HG02623 (cell line): ENCODE measurements around the gene EXOSC2.
A peak's percentile ranks its signal among the peaks of the same experiment; 100 is the strongest.
"Not testable (repeated sequence)": the region's sequence is repeated elsewhere in the genome, so short reads cannot be mapped to it uniquely, and the experiment has no call there.

Source experiments
- ATAC-seq: cut with Tn5 transposase; IDR thresholded peaks from one replicate; pipeline ENCODE4 v1.9.1; 2021; ENCODE audit warnings: moderate library complexity; ENCODE audit not compliant: unreplicated experiment

Gene EXOSC2

DNA sequence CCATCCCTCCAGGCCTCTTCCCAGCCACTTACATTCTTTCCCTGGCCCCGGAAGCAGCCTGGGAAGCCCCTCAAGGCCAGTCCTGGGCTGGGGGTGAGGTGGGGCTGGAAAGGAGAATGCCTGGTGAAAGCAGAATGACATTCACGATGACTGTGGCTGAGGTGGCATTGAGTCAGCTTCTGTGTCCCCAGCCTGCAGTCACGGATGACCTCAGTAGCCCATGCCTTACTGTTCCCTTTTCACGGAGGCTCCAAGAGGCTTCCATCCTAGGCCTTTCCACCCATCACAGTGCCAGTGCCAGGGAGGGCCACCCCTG lies 26.5 kb upstream of the EXOSC2 start:
- ATAC-seq: no peak

DNA sequence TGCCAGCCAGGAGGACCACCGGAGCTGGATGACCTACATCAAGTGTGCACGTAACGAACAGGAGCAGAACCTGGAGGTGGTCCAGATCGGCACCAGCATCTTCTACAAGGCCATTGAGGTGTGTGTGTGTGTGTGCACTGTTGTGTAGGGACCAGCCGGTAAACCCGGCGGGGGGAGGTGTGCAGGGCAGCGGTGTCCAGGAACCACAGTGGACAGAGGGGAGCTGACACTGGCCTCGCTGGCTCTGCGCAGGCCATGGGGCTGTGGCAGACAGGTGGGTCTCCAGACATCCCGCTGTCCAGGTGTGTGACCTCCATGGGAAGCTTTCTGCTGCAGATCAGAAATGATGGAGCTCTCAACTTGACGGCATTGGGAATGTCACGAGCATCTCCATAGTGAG lies 25.4 kb upstream of the EXOSC2 start:
- no peak for ATAC-seq

DNA sequence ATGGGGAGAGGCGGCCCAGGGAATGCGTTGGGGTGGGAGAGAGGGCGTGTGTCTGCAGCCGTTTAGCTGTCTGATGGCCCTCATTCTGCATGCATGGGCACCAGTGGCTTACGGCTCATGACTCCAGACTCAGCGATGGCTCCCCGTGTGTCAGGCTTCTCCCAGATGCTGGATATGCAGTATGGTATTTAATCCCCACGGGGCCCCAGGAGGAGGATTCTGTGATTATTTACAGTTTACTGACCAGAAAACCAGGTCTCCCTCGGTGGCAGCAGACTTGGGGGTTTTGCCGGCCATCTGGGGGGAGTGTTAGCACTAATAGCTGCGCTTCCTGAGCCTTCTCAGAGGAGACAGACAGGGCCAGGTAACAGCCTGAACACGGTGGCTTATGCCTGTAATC lies 24.9 kb upstream of the EXOSC2 start:
- no peak for ATAC-seq

DNA sequence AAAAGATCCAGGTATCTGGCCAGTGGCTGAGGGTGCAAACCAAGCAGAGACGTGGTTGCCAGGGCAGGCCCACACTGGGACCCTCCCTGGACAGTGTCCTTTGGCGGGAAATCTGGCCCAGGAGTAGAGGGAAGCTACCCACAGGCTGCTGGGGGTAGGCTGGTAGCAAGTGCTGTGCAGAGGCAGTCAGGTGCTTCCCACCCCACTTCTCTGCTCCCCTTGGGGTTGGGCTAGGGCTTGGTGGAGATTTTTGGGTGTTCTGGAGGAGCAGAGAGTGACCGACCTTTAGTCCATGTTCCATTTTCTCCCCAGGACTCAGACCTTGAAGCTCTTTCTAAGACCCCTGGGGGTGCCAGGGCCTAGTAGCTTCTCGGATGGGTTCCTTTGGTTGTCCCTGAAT lies 23.6 kb upstream of the EXOSC2 start:
- ATAC-seq: no peak

DNA sequence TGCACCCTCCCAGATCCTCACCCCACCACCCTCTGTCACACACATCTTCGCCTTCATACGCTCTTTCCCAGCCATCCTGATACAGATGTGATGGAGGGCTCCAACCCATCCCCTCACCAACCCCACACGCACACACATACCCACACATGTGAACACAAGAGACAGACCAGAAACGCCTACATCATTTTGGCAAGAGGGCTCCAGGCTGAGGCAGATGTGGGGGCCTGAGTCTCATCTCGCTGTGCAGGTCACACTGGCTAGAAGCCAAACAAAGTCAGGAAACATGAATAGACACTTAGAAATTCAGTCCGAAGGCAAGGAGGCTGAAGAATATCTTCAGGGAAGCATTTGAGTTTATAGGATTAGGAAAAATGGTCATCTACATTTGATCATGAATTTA lies 22.9 kb upstream of the EXOSC2 start:
- ATAC-seq: no peak

DNA sequence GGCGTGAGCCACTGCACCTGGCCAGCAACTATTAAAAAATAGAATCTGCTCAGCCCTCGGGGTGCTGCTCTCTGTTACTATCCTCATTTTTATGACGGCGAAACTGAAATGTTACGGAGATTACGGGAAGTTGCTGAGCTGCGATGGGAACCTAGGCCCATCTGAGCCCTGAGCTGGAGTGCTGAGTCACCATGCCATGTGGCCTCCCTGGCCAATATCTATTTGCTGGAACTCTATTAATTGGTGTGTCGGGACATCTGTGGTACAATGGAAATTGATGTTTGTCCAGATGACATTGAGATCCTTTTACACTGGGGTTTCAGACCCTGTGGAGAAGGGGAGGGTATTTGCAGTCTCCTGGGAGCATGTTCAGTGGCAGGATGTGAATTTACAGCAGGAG lies 21.1 kb upstream of the EXOSC2 start:
- ATAC-seq: no peak

DNA sequence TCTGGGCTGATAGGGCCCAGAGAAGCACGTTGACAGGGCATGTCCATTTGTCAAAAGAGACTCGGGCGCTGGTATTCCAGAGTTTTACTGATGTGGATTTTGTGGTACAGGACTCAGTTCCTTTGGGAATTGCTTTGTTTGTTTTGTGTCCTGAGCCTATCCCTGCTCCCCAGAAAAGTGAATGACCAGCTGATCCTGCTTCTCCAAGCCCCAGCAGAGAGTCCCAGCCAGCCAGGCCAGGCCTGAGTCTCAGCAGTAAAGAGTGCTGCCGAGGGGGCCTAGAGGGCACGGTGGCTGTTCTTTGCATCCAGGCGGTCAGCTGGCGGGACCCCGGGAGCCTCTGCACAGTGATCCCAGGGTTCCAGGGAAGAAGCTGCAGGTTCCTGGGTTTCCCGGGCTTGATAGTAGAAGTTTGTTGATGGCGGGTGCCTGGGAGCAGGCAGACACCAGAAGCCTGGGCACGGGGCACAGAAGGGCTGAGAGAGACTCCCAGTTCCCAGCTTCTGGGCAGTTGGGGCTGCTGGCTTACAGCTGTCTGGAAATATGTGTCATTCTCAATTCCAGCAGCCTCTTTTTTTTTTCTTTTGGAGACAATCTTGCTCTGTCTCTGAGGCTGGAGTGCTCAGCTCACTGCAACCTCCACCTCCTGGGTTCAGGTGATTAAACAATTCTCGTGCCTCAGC lies 20.5 kb upstream of the EXOSC2 start:
- no peak for ATAC-seq

DNA sequence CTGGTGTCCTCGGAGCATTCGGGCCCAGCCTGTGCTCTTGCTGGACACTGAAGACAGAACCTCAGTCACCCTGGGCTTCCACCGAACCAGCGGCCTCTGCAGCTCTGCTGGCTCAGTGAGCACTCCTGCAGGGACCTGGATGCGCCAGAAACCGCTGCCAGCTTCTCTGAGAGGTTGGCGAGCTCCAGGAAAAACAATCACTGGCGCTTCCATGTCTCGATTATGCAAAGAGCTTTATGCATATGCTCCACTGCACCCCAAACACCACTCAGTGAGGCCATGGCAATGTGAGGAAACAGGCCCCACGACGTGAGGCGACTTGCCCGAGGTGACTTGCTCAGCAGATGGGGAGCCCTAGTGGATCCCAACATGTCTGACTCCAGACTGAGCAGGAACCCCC lies 18.2 kb upstream of the EXOSC2 start:
- ATAC-seq: no peak

DNA sequence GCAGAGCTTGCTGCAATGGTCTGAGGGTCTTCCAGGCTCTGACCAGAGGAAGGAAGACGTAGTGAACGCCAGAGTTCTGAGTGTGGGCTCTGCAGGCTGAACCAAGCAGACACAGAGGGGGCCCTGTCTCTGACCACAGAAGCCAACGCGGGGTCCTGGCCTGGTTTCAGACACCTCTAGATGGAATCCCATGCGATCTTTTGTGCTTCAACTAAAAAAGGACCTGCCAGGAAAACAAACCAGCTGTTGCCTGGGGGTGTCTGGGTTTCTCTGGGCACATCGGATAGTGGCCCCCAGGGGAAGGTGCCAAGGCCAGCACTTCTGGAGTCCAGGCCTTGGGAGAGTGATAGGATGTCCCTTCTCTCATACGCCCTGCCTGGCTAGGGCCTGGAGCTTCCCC lies 16.3 kb upstream of the EXOSC2 start:
- ATAC-seq: no peak

DNA sequence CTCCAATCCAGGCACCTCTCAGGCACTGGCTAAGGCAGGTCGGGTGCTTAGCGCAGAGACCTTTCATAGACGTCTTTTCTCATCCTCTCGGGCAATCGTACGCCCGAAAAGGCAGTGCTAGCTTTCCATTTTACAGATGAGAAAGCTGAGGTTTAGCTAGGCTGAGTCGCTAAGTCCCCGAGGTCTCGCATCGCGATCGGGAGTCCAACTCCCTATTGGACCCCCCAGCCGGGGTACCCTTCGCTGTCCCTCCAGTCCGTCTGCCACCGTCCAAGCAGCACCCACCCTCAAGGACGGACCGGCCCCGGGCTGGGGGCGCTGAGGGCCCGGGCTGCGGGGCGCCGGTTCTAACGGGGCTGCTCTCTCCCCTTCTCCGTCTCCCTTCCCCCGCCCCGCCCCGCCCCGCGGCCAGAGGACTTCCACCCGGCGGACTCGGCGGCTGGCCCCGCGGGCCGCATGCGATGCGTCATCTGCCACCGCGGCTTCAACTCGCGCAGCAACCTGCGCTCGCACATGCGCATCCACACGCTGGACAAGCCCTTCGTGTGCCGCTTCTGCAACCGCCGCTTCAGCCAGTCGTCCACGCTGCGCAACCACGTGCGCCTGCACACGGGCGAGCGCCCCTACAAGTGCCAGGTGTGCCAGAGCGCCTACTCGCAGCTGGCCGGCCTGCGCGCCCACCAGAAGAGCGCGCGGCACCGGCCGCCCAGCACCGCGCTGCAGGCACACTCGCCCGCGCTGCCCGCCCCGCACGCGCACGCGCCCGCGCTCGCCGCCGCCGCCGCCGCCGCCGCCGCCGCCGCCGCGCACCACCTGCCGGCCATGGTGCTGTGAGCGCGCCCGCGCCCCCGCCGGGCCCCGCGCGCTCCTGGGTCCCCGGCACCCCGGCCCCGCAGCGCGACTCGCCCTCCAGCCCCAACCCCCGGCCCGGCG lies 12.5 kb upstream of the EXOSC2 start:
- peak; percentile 36 for ATAC-seq

DNA sequence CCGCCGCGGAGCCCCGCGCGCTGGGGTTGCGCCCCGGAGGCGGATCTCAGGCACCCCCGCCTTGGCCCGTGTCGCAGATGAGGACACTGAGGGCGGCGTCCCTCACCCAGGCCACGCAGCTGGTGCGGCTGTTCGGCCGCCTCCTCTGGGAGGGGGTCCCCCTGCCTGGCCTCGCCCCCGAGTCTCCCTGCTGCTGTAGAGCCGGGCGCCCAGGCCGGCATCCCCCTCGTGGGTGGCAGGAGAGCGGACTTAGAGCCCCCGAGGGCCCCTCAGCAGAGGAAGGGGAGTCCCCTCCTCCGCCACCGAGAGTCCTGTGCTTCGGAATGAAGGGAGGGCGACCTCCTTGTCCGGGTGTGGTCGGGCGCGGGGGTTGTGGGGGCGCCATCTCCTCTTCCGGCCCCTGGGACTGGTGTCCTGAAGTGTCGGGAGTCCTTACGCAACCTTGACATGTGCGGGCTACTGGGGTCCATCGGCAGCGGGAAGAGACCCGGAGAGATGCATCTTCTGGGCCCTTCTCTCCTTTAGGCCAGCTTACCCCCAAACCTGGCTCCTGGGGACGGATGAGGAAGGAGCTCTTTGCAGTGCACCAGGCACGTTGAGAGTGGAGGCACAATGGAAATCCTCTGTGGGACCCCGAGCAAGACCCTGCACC lies 11.7 kb upstream of the EXOSC2 start:
- ATAC-seq: peak; percentile 28

DNA sequence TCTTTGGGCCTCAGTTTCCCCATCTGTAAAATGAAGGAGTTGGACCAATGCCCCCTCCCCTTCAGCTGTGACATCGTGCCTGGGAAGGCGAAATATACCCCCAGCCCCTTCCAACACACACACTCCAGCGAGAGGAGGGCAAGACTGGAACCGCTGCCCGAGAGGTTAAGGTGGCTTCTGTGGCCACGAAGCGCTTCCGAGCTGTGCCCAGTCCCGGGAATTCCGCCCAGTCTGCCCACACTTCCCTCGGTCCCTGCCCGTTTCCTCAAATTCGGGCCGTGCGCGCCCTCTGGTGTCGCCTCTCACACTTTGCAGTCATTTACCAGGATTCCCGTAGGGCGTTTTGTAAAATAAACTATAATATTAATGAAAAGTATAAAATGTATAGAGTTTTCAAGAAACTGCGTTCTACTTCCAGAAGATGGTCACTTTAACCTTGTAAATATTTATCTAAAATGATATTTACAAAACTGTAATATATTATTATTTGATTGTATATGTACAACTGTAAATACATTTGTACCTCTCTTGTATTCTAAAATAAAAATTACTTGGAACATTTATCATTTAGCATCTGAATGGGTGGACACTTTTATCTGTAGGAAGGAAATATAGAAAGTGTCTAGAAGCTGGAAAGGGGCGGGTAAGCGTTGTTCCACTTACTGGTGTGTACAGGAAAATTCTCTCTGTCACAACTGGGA lies 11.0 kb upstream of the EXOSC2 start:
- no peak for ATAC-seq

DNA sequence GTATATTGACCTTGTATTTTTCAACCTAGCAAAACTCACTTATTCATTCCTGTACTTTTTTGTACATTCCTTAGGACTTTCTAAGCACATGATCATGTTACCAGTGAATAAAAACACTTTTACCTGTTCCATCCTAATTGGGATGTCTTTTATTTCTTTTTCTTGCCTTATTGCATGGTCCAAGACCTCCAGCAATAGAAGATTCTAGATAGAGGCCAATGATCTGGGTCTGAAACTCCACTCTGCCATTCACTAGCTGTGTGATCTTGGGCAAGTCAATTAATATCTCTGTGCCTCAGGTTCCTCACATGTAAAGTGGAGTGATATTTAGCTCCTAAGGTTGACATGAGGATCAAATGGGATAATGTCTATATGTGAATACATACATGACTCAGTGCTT lies 8.5 kb upstream of the EXOSC2 start:
- no peak for ATAC-seq

DNA sequence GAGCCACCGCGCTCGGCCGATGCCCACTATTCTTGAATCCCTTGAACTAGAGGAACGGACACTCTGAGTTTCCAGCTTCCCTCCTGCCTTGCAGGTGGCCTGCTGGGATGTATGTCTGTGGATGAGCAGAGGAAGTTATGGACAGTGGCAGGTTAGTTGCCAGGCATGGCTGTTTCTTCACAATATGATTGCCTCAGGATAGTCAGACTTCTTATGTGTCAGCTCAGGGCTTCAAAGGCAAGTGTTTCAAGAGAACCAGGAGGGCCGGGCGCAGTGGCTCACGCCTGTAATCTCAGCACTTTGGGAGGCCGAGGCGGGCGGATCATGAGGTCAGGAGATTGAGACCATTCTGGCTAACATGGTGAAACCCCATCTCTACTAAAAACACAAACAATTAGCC lies 7.6 kb upstream of the EXOSC2 start:
- not testable (repeated sequence) for ATAC-seq

DNA sequence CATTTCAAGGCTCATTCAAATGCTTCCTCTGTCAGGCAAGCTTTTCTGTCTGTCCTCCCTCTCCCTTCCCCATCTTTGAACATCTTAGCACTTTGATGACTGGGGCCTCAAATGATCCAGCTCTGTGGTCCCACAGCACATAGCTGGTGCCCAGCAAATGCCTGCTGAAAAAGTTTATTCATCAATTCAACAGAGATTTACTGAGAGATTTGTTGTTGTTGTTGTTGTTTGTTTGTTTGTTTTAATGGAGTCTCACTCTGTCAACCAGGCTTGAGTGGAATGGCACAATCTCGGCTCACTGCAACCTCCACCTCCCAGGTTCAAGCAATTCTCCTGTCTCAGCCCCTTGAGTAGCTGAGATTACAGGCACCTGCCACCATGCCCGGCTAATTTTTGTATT lies 6.0 kb upstream of the EXOSC2 start:
- ATAC-seq: no peak

DNA sequence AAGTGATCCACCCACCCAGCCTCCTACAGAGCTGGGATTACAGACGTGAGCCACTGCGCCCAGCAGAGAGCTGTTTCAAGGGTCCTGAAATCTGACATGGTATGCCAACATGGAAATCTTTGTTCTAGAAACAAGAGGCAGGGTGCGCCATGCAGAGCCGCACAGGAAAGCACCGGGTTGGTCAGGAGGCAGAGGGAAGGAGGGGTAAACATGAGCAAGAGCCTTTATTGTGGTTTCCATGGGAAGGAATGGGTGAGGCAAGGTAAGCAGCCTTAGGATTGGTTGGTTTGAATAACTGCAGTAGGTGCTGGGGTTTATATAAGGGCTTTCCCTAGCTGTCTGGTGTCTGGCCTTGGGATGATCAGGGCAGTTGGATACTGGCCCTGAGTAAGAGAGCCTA lies 5.5 kb upstream of the EXOSC2 start:
- no peak for ATAC-seq

DNA sequence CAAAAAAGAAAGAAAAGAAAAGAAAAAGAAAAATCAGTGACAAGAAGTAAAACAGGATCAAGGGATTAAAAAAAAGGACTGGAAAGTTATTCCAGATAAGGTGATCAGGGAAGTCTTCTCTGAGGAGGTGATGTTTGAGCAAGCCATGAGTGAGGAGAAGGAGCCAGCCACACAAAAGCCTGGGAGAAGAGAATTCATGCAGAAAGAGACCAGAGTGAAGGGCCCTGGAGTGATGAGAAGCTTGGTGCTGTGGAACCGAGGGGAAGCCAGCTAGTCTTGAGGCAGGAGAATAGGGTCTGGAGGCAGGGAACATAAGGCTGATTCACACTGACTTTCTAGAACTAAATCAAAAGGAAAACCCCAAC lies 4.0 kb upstream of the EXOSC2 start:
- no peak for ATAC-seq

DNA sequence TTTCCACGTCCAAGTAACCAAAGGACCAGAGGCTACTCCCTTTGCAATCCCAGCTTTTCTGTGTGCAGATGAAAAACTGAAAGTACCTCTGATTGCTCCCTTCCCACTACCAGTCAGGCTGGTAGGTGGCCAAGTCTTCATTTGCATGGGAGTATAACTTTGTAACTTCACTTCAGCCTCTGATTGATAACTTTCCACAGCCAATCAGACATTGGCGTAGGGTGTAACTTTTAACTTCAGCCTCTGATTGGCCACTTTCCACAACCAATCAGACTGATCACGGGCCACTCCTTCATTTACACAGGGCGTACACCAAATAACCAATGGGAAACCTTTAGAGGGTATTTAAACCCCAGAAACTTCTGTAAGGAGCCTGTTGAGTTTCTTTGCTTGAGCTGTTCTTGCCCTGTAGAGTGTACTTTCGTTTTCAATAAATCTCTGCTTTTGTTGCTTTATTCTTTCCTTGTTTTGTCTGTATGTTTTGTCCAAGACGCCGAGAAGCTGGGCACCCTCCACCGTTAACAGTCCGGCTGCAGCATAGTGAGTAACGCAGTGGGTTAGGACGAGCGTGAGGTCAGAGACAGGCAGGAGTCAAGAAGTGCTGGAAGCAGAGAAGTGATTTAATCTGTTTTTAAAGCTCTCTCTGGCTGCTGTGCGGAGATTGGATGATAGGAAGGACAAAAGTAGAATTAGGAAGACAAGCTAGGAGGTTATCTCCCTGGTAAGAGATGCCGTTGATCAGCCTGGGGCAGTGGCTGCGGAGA lies 3.5 kb upstream of the EXOSC2 start:
- no peak for ATAC-seq

DNA sequence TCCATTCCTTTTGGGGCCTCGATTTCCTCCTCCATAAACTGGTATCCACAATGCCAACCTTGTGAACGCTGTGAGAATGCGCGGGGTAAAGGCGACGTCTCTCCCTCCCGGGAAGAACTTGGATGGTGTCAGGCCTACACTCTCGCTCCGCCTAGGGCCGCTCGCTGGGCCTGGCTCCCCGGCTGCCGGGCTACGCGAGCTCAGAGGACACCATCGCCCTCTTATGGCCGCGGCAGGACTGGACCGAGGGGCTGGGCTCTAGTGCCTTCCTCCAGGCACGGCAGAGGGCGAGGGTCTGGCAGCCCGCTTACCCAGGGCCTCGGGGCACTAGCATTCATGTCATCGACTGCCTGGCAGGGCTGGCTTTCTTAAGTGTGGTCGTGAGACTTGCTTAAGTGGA lies 1.3 kb upstream of the EXOSC2 start:
- ATAC-seq: no peak

DNA sequence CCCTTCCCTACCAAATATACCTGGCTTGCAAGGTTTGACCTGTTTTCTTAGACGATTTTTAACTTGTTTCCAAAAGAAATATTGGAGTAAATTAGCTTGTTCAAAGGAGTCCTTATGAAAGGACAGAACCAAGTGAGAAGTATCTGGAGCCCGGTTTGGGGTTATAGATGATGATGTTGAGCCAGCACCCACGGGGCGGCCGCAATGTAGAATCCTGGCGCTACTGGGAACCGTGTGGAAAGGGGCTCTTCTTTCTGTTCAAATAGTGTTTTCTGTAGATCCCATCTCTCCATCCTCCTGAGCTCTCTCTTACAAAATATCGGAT lies 517 bp upstream of the EXOSC2 start:
- no peak for ATAC-seq

DNA sequence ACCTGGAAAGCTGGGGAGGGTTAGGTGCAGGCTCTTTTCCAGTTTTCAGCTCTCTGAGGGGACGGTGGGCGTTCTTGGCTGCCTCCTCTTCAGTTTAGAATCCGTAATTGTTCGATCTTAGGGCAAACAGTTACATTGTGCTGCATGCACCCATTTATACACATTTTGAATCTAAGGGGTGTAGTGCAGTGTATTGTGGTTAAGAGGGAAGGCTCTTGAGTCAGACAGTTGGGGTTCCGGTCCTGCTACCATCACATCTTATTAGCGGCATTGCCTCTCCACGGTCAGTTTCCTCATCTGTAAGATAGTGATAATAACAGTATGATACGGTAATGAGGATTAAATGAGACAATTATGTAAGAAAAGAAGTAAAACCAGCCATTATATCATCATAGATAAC lies 625 bp downstream of the EXOSC2 start:
- ATAC-seq: no peak
